Vagina (tissue), 2 donors: ENCODE results near the gene TTC7B.

Experiments
- POLR2A ChIP-seq, 2 donors: fragments of 450-650 bp; IDR thresholded peaks; one replicate each; pipeline ENCODE4 v1.6.1; 2017; ENCODE audit warnings: antibody characterized with exemption in 2 of 2, mild to moderate bottlenecking in 2 of 2, moderate library complexity in 2 of 2
- POLR2AphosphoS5 ChIP-seq, 2 donors: sonication (generic); formaldehyde crosslinking; IDR thresholded peaks; one replicate each; pipeline ENCODE4 v1.9.0; 2017; ENCODE audit warnings: antibody characterized with exemption in 2 of 2, mild to moderate bottlenecking in 2 of 2, low read depth in 1 of 2; ENCODE audit not compliant: insufficient read depth in 1 of 2
- TF ChIP-seq, protein P1 (sequence below), 3 experiments: fragments of 450-650 bp in 2 of 3; fragments of 200-600 bp in 1 of 3; sonication (generic) in 1 of 3; IDR thresholded peaks; one replicate each; pipeline ENCODE4 v1.5.1; 2017 to 2019; ENCODE audit warnings: antibody characterized with exemption in 3 of 3, mild to moderate bottlenecking in 2 of 3, moderate library complexity in 2 of 3

GRCh38 chr14:90805084-90805391 is 11.2 kb downstream of the TTC7B start:
- TF ChIP-seq, protein P1, sequence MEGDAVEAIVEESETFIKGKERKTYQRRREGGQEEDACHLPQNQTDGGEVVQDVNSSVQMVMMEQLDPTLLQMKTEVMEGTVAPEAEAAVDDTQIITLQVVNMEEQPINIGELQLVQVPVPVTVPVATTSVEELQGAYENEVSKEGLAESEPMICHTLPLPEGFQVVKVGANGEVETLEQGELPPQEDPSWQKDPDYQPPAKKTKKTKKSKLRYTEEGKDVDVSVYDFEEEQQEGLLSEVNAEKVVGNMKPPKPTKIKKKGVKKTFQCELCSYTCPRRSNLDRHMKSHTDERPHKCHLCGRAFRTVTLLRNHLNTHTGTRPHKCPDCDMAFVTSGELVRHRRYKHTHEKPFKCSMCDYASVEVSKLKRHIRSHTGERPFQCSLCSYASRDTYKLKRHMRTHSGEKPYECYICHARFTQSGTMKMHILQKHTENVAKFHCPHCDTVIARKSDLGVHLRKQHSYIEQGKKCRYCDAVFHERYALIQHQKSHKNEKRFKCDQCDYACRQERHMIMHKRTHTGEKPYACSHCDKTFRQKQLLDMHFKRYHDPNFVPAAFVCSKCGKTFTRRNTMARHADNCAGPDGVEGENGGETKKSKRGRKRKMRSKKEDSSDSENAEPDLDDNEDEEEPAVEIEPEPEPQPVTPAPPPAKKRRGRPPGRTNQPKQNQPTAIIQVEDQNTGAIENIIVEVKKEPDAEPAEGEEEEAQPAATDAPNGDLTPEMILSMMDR (IDR thresholded peaks at IDR 0.05), result no peak
- TF ChIP-seq POLR2A (IDR thresholded peaks at IDR 0.05) (no peak), POLR2AphosphoS5 (IDR thresholded peaks at IDR 0.05; ENCODE audit: insufficient read depth in 1 of 2, low read depth in 1 of 2) (no peak)
